H1 (cell line): ENCODE results near the gene RECK. TPM values are rescaled to one million over a fixed set of nuclear protein-coding genes. Genes with fewer than 3 reads are reported as not detected.

Experiments
- CTCF ChIA-PET: fragments of 300-600 bp; sonication (Branson Sonifier 250); formaldehyde crosslinking; loops from one replicate; lab custom pipeline; 2021; ENCODE audit not compliant: partially characterized antibody; lab: Charles Lee
- POLR2A ChIA-PET: fragments of 300-600 bp; sonication (Branson Sonifier 250); formaldehyde crosslinking; loops from one replicate; lab custom pipeline; 2021; ENCODE audit warnings: inconsistent platforms; ENCODE audit not compliant: partially characterized antibody; lab: Charles Lee
- DNase-seq, 2 experiments: peaks; one replicate each; pipeline versions ENCODE4 v3.0.0 to v3.0.0-alpha.2; 2010 to 2022; ENCODE audit warnings: low spot score in 2 of 2, low read depth in 1 of 2, mixed read lengths in 1 of 2
- FAIRE-seq: peaks from 2 replicates; lab custom pipeline; 2011; peaks lifted over from hg19 to GRCh38; lab: Jason Lieb, UNC
- H2AFZ ChIP-seq: 2 replicates; pipeline ENCODE4 v1.8.1; 2012; ENCODE audit warnings: low read length, inconsistent platforms
- H2AK5ac ChIP-seq: 2 replicates; pipeline ENCODE4 v1.6.1; 2013; ENCODE audit warnings: low read depth, low read length
- H2BK120ac ChIP-seq: replicated peaks from 2 replicates; pipeline ENCODE3; 2013; ENCODE audit warnings: low read depth, low read length, inconsistent platforms
- H2BK12ac ChIP-seq: 2 replicates; pipeline ENCODE4 v1.6.1; 2013; ENCODE audit warnings: low read depth, low read length
- H2BK15ac ChIP-seq: 2 replicates; pipeline ENCODE4 v1.6.1; 2013; ENCODE audit warnings: low read length
- H2BK20ac ChIP-seq: 2 replicates; pipeline ENCODE4 v1.6.1; 2013; ENCODE audit warnings: low read length
- H2BK5ac ChIP-seq: 2 replicates; pipeline ENCODE4 v1.6.1; 2013; ENCODE audit warnings: low read depth, low read length
- H3K14ac ChIP-seq: 2 replicates; pipeline ENCODE4 v1.6.1; 2013; ENCODE audit warnings: inconsistent platforms; ENCODE audit not compliant: insufficient read length
- H3K18ac ChIP-seq: 2 replicates; pipeline ENCODE4 v1.6.1; 2013; ENCODE audit warnings: low read length; ENCODE audit errors: extremely low read depth
- H3K23ac ChIP-seq: 2 replicates; pipeline ENCODE4 v1.6.1; 2013; ENCODE audit warnings: inconsistent platforms; ENCODE audit not compliant: insufficient read length
- H3K23me2 ChIP-seq: 2 replicates; pipeline ENCODE4 v1.6.1; 2013; ENCODE audit warnings: low read depth, low read length
- H3K27ac ChIP-seq: 2 replicates; pipeline ENCODE4 v1.6.1; 2011; ENCODE audit warnings: low read depth, low read length, inconsistent platforms
- H3K27me3 ChIP-seq, 4 experiments: replicated peaks in 1 of 4; 1 replicate in 1 of 4; 2 replicates in 3 of 4; pipeline versions ENCODE4 v1.6.1 to v1.8.1; 2011 to 2013; ENCODE audit warnings: low read length in 3 of 4, mild to moderate bottlenecking in 3 of 4, inconsistent platforms in 2 of 4, mixed read lengths in 2 of 4, moderate library complexity in 1 of 4; ENCODE audit not compliant: control insufficient read depth in 3 of 4, insufficient read depth in 3 of 4; ENCODE audit errors: extremely low read depth in 1 of 4
- H3K36me3 ChIP-seq, 4 experiments: 2 replicates each; pipeline versions ENCODE4 v1.6.1 to v1.8.1; 2011 to 2013; ENCODE audit warnings: mild to moderate bottlenecking in 4 of 4, low read length in 3 of 4, moderate library complexity in 2 of 4, control low read depth in 1 of 4, inconsistent platforms in 1 of 4; ENCODE audit not compliant: insufficient read depth in 4 of 4, control insufficient read depth in 2 of 4
- H3K4ac ChIP-seq: replicated peaks from 2 replicates; pipeline ENCODE3; 2013; ENCODE audit warnings: low read length, low read depth, mixed read lengths, inconsistent platforms; ENCODE audit not compliant: insufficient read length
- H3K4me1 ChIP-seq, 4 experiments: replicated peaks in 1 of 4; 1 replicate in 1 of 4; 2 replicates in 3 of 4; pipeline versions ENCODE4 v1.6.1 to v1.8.1; 2011 to 2013; ENCODE audit warnings: low read length in 3 of 4, inconsistent platforms in 2 of 4, mixed read lengths in 1 of 4; ENCODE audit not compliant: insufficient read depth in 4 of 4, control insufficient read depth in 3 of 4
- H3K4me2 ChIP-seq, 2 experiments: 2 replicates each; pipeline versions ENCODE4 v1.6.1 to v1.8.1; 2011 to 2013; ENCODE audit warnings: low read depth in 2 of 2, low read length in 2 of 2, control low read depth in 1 of 2, inconsistent platforms in 1 of 2, mild to moderate bottlenecking in 1 of 2; ENCODE audit not compliant: insufficient read depth in 1 of 2
- H3K4me3 ChIP-seq, 4 experiments: fragments of 200-600, 300-600 bp in 1 of 4; sonication (generic), shearing (Covaris generic), sonication (Bioruptor Twin) in 1 of 4; 2 replicates each; pipeline versions ENCODE4 v1.5.1 to v1.8.1; 2011 to 2016; ENCODE audit warnings: low read length in 4 of 4, low read depth in 3 of 4, control low read depth in 2 of 4, inconsistent platforms in 2 of 4, mild to moderate bottlenecking in 2 of 4, mixed read lengths in 1 of 4, moderate library complexity in 1 of 4; ENCODE audit not compliant: insufficient read depth in 2 of 4; ENCODE audit errors: extremely low read depth in 1 of 4
- H3K56ac ChIP-seq: replicated peaks from 2 replicates; pipeline ENCODE3; 2013; ENCODE audit warnings: low read depth, mild to moderate bottlenecking, mixed read lengths, low read length, inconsistent platforms; ENCODE audit not compliant: insufficient read length
- H3K79me1 ChIP-seq: 2 replicates; pipeline ENCODE4 v1.6.1; 2013; ENCODE audit warnings: low read depth, low read length, control low read depth
- H3K79me2 ChIP-seq, 2 experiments: 2 replicates each; pipeline versions ENCODE4 v1.6.1 to v1.8.1; 2012 to 2013; ENCODE audit warnings: low read length in 2 of 2, mild to moderate bottlenecking in 2 of 2, inconsistent platforms in 1 of 2; ENCODE audit not compliant: insufficient read depth in 2 of 2, control insufficient read depth in 1 of 2
- H3K9ac ChIP-seq, 4 experiments: replicated peaks in 1 of 4; 1 replicate in 1 of 4; 2 replicates in 3 of 4; pipeline versions ENCODE4 v1.6.1 to v1.8.1; 2011 to 2013; ENCODE audit warnings: low read depth in 3 of 4, low read length in 3 of 4, control low read depth in 2 of 4, mild to moderate bottlenecking in 2 of 4, moderate library complexity in 2 of 4, inconsistent platforms in 1 of 4; ENCODE audit errors: extremely low read depth in 1 of 4
- H3K9me3 ChIP-seq, 2 experiments: 2 replicates each; pipeline versions ENCODE4 v1.6.1 to v1.8.1; 2012 to 2013; ENCODE audit warnings: mild to moderate bottlenecking in 2 of 2, moderate library complexity in 2 of 2, control low read depth in 1 of 2, inconsistent platforms in 1 of 2, low read depth in 1 of 2, low read length in 1 of 2, mixed read lengths in 1 of 2; ENCODE audit not compliant: insufficient read depth in 2 of 2
- H4K20me1 ChIP-seq, 2 experiments: replicated peaks in 1 of 2; 2 replicates each; pipeline versions ENCODE3 to v1.8.1; 2011 to 2013; ENCODE audit warnings: inconsistent platforms in 2 of 2, low read length in 2 of 2, mild to moderate bottlenecking in 1 of 2; ENCODE audit not compliant: insufficient read depth in 2 of 2, control insufficient read depth in 1 of 2
- H4K5ac ChIP-seq: 2 replicates; pipeline ENCODE4 v1.6.1; 2013; ENCODE audit warnings: low read length, low read depth, mixed read lengths, inconsistent platforms; ENCODE audit not compliant: insufficient read length
- H4K8ac ChIP-seq: 2 replicates; pipeline ENCODE4 v1.8.0; 2013; ENCODE audit warnings: mild to moderate bottlenecking, moderate library complexity, low read length, inconsistent platforms; ENCODE audit not compliant: insufficient read depth; ENCODE audit errors: extremely low read depth
- H4K91ac ChIP-seq: replicated peaks from 2 replicates; pipeline ENCODE3; 2013; ENCODE audit warnings: low read length, mixed read lengths, inconsistent platforms; ENCODE audit not compliant: insufficient read length
- CTCF ChIP-seq, 3 experiments: IDR thresholded peaks; 1 replicate in 2 of 3; 2 replicates in 1 of 3; pipeline versions ENCODE4 v1.5.1 to v1.6.1; 2011; ENCODE audit warnings: low read length in 3 of 3, mild to moderate bottlenecking in 3 of 3, inconsistent platforms in 2 of 3, low read depth in 1 of 3, moderate library complexity in 1 of 3; ENCODE audit not compliant: insufficient read depth in 1 of 3; ENCODE audit errors: control extremely low read depth in 1 of 3
- E2F6 ChIP-seq: IDR thresholded peaks from 2 replicates; pipeline ENCODE4 v1.6.1; 2012; ENCODE audit warnings: inconsistent platforms
- PHF8 ChIP-seq: fragments of 200-600 bp; sonication (generic); conservative IDR thresholded peaks from 2 replicates; pipeline ENCODE4 v1.7.1; 2012; ENCODE audit warnings: low read depth, mild to moderate bottlenecking, inconsistent platforms, low read length, moderate library complexity
- SP2 ChIP-seq: IDR thresholded peaks from 2 replicates; pipeline ENCODE4 v1.6.1; 2012; ENCODE audit warnings: mild to moderate bottlenecking, low read length, inconsistent platforms
- TCF12 ChIP-seq: IDR thresholded peaks from 2 replicates; pipeline ENCODE4 v1.6.1; 2011; ENCODE audit warnings: low read depth, mild to moderate bottlenecking, low read length
- WGBS, 2 experiments: shearing (Covaris generic) in 1 of 2; methylation state at CpG; one replicate each; pipeline versions ENCODE4 v1.1.6 to v1.1.7; 2013 to 2015; ENCODE audit warnings: low lambda C conversion rate in 2 of 2, mixed read lengths in 2 of 2, inconsistent platforms in 1 of 2, low coverage in 1 of 2, missing lambda C conversion rate in 1 of 2; ENCODE audit not compliant: insufficient replicate concordance in 2 of 2, insufficient coverage in 1 of 2, insufficient read length in 1 of 2; ENCODE audit errors: extremely low coverage in 1 of 2, missing lambda C conversion rate in 1 of 2; 5-methylcytosine and 5-hydroxymethylcytosine counted together
- long read RNA-seq, 2 experiments: library from RNA in 1 of 2; library from capped mRNA in 1 of 2; stranded (forward); transcript quantifications; one replicate each; pipeline ENCODE4 v2.0.0, GENCODE V29; 2021; ENCODE audit warnings: inconsistent platforms in 1 of 2
- polyA minus RNA-seq, 3 experiments: library from RNA; depleted of rRNA, polyadenylated mRNA; stranded (reverse); fragments of >200 nt; gene quantifications; 1 replicate in 2 of 3; 2 replicates in 1 of 3; pipeline ENCODE4 v1.2.3, GENCODE V29; 2011
- polyA plus RNA-seq, 7 experiments: library from polyadenylated mRNA; depleted of rRNA in 3 of 7; stranded (reverse) in 5 of 7; unstranded in 2 of 7; fragments of >200 nt in 5 of 7; fragments of 200-250 nt in 2 of 7; gene quantifications; 1 replicate in 5 of 7; 2 replicates in 1 of 7; 4 replicates in 1 of 7; pipeline versions ENCODE4 v1.2.1 to v1.2.3, GENCODE V29; 2011 to 2013; ENCODE audit warnings: missing spikeins in 2 of 7, mixed read lengths in 2 of 7
- total RNA-seq: library from RNA; stranded (reverse); fragmentation: NEBNext Ultra II Directional; extraction: Animal tissue kit (Norgen Biotek cat#: 25700); gene quantifications from 2 replicates; pipeline ENCODE4 v1.2.1, GENCODE V29; 2021

Gene RECK
- total RNA-seq (9.8 and 10.0 TPM in 2 replicates), polyA plus RNA-seq (2011; rRNA removed) (5.0 and 5.4 TPM in 2 replicates), polyA minus RNA-seq (2011; rRNA and poly(A)+ RNA removed) (6.2 and 6.9 TPM in 2 replicates)
- polyA plus RNA-seq (2011; cell fraction: cytosol; rRNA removed), result 7.0 TPM
- polyA plus RNA-seq (2011; cell fraction: nucleus; rRNA removed), result 5.3 TPM
- polyA plus RNA-seq (2012, experiment 1 of 2), result 6.4 to 9.8 TPM (median 6.8 TPM) in 4 replicates
- polyA plus RNA-seq (2012, experiment 2 of 2), result 1.8 TPM
- polyA plus RNA-seq (2013, experiment 1 of 2), result 15.7 TPM
- 17.7 TPM for polyA plus RNA-seq (2013, experiment 2 of 2)
- polyA minus RNA-seq (2011; cell fraction: cytosol; rRNA and poly(A)+ RNA removed), result 4.4 TPM
- polyA minus RNA-seq (2011; cell fraction: nucleus; rRNA and poly(A)+ RNA removed), result 6.1 TPM
- long read RNA-seq, experiment 1, partial matches to known transcripts, result 3 of 11 reads
- long read RNA-seq, experiment 1, other reads (novel, unspliced or antisense), result 8 of 11 reads
- long read RNA-seq, experiment 2, partial matches to known transcripts, result 1 of 2 reads
- long read RNA-seq, experiment 2, other reads (novel, unspliced or antisense), result 1 of 2 reads

GRCh38 chr9:36036780-36037548, at the start of gene RECK:
Gene RECK (plus strand): TSS chr9:36036913. CDS start chr9:36036999, 86 bp downstream.
- 0 out of 2 replicates have a peak within 1 kb of the TSS, but pooled peaks have one; percentile 43 for H2BK20ac ChIP-seq
- H3K18ac ChIP-seq, result peak within 1 kb of the TSS; percentile 92
- H3K56ac ChIP-seq, result peak within 1 kb of the TSS; percentile 75
- H4K91ac ChIP-seq, result peak within 1 kb of the TSS; percentile 52
- peak within 1 kb of the TSS; percentile 67; the same call in 1 of the 2 replicates for H2BK5ac ChIP-seq
- H3K4me2 ChIP-seq, result peak within 1 kb of the TSS; percentile 91 to 100
- H2BK15ac ChIP-seq, result no peak within 1 kb of the TSS
- H3K4ac ChIP-seq, result peak within 1 kb of the TSS; percentile 40
- peak; percentile 65 to 98 for DNase-seq
- ChIA-PET POLR2A (interaction anchor here (1.1 to 2.2 kb wide), 14 partner anchors 10 to 153 kb away, joined by 3 to 9 read pairs (median 4); no protein-coding TSS in a partner anchor), CTCF (interaction anchor here (0.6 to 3.7 kb wide), 7 partner anchors 9 to 267 kb away, joined by 3 to 12 read pairs (median 4); no protein-coding TSS in a partner anchor)
- no peaks in the 10 kb centered on the region for H3K27me3 ChIP-seq
- 1% methylated on average over 50 of the region's 77 CpGs; no CpG with 5 or more reads in 1 of the 2 experiments for WGBS, 2 experiments
- peak within 1 kb of the TSS; percentile 78 to 93 (median 84) for H3K4me3 ChIP-seq
- peak within 1 kb of the TSS; percentile 99 for H2AFZ ChIP-seq
- H4K20me1 ChIP-seq, result peaks cover 0 to 3% of the 10 kb centered on the region in 2 experiments
- no peak within 1 kb of the TSS; the same call in 1 of the 2 replicates for H2AK5ac ChIP-seq
- H3K14ac ChIP-seq, result no peak within 1 kb of the TSS
- H3K4me1 ChIP-seq, result peaks cover 0 to 4% (median 0%) of the 10 kb centered on the region in 4 experiments; a peak in 3 of 7 replicates
- H4K8ac ChIP-seq, result peak within 1 kb of the TSS; percentile 98
- H3K23ac ChIP-seq, result no peak within 1 kb of the TSS
- H3K79me2 ChIP-seq, result peaks cover 3 to 36% of the 10 kb centered on the region in 2 experiments
- no peak within 1 kb of the TSS for H2BK120ac ChIP-seq
- H3K9me3 ChIP-seq, result no peaks in the 10 kb centered on the region
- no peaks in the 10 kb centered on the region for H3K36me3 ChIP-seq
- peaks cover 3% of the 10 kb centered on the region; the same call in 1 of the 2 replicates for H3K79me1 ChIP-seq
- peak within 1 kb of the TSS; percentile 97 for H4K5ac ChIP-seq
- peak within 1 kb of the TSS; percentile 80 to 95 (median 89) for H3K9ac ChIP-seq
- peaks cover 10% of the 10 kb centered on the region for H3K23me2 ChIP-seq
- no peak for FAIRE-seq
- peak within 1 kb of the TSS; percentile 62; the same call in 1 of the 2 replicates for H2BK12ac ChIP-seq
- peak within 1 kb of the TSS; percentile 82 for H3K27ac ChIP-seq
- TF ChIP-seq CTCF (IDR thresholded peaks at IDR 0.05; ENCODE audit: control extremely low read depth in 1 of 3, insufficient read depth in 1 of 3, low read depth in 1 of 3, low read length in 3 of 3), result no peak
- TF ChIP-seq SP2, result no peak
- TF ChIP-seq E2F6, result peak; percentile 52; the same call in 1 of the 2 replicates
- peak; percentile 99 for TF ChIP-seq PHF8
- no peak for TF ChIP-seq TCF12
